ENCODE measurements around the gene ACP1. TPM values are rescaled to one million over a fixed set of nuclear protein-coding genes. Genes with fewer than 3 reads are reported as not detected.

ACP1 gene
- polyA plus RNA-seq, 2 of the 4 experiments (the other 2 are of a cell fraction): 204 to 338 TPM

DNA sequence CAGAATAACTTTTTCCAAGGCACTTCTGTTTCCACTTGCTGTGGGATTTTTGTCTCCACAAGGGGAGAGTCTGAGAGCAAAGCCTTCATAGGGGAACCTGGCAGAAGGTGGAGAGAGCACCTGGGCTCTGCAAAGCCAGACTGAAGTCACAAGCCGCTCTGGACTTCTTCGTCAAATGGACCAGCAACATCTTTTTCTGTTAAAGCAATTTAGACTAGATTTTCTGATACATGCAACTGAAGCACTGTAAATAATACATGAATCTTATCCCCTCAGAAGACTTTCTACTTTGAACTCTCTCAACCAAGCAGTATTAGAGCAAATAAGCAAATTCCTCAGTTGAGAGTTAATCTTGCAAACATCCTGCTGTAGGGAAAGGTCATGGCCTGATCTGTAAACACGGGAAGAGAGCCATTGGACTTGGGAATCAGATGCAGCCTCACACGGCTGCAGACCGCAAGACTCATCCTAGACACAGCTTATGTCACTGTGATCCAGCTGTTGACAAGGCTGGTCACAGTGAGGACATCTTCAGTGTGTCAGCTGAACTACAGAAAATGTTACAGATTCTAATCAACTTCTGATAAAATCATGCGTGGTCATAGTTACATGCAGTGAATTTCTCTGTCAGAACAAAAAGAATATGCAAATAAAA is 4.1 kb upstream of the ACP1 start:
- Histone ChIP-seq H3K4me2 (no peak overlapping the region), H3K9me3 (peaks cover 80% of the 10 kb centered on the region), H3K4me3 (no peak overlapping the region), H3K4me1 (peaks cover 5% of the 10 kb centered on the region; the same call in 2 of the 3 replicates), H3K27ac (no peak overlapping the region)
- ATAC-seq (no peak), FAIRE-seq (no peak), DNase-seq (ENCODE audit: low read depth in 1 of 2, low spot score in 1 of 2) (no peak)
- CTCF ChIA-PET: no interaction called here
- POLR2A ChIA-PET: no interaction called here
- TF ChIP-seq, protein P1, sequence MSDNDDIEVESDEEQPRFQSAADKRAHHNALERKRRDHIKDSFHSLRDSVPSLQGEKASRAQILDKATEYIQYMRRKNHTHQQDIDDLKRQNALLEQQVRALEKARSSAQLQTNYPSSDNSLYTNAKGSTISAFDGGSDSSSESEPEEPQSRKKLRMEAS (IDR thresholded peaks at IDR 0.05): no peak
- TF ChIP-seq FOXS1 (CRISPR knock-in tag; IDR thresholded peaks at IDR 0.05) (no peak), PHF8 (IDR thresholded peaks at IDR 0.05; ENCODE audit: borderline replicate concordance, low read depth) (no peak), ZC3H11A (IDR thresholded peaks at IDR 0.05) (no peak), JUN (IDR thresholded peaks at IDR 0.05) (no peak), FOSB (CRISPR knock-in tag; IDR thresholded peaks at IDR 0.05) (no peak), CHD4 (IDR thresholded peaks at IDR 0.05; ENCODE audit: borderline replicate concordance) (no peak), RARB (CRISPR knock-in tag; IDR thresholded peaks at IDR 0.05) (no peak), RCOR1 (IDR thresholded peaks at IDR 0.05; ENCODE audit: low read depth, low read length) (no peak), MYC (IDR thresholded peaks at IDR 0.05; ENCODE audit: borderline replicate concordance, low read length) (no peak), BHLHE40 (IDR thresholded peaks at IDR 0.05; ENCODE audit: low read depth, low read length) (no peak), NFE2L2 (conservative IDR thresholded peaks at IDR 0.05; ENCODE audit: low read length) (no peak), HEYL (CRISPR knock-in tag; IDR thresholded peaks at IDR 0.05) (no peak)
- TF ChIP-seq, protein P2, sequence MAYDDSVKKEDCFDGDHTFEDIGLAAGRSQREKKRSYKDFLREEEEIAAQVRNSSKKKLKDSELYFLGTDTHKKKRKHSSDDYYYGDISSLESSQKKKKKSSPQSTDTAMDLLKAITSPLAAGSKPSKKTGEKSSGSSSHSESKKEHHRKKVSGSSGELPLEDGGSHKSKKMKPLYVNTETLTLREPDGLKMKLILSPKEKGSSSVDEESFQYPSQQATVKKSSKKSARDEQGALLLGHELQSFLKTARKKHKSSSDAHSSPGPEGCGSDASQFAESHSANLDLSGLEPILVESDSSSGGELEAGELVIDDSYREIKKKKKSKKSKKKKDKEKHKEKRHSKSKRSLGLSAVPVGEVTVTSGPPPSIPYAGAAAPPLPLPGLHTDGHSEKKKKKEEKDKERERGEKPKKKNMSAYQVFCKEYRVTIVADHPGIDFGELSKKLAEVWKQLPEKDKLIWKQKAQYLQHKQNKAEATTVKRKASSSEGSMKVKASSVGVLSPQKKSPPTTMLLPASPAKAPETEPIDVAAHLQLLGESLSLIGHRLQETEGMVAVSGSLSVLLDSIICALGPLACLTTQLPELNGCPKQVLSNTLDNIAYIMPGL (CRISPR knock-in tag; IDR thresholded peaks at IDR 0.05; ENCODE audit: borderline replicate concordance): no peak
- 71% methylated on average over 6 of the region's 6 CpGs for WGBS (ENCODE audit: missing lambda C conversion rate)

DNA sequence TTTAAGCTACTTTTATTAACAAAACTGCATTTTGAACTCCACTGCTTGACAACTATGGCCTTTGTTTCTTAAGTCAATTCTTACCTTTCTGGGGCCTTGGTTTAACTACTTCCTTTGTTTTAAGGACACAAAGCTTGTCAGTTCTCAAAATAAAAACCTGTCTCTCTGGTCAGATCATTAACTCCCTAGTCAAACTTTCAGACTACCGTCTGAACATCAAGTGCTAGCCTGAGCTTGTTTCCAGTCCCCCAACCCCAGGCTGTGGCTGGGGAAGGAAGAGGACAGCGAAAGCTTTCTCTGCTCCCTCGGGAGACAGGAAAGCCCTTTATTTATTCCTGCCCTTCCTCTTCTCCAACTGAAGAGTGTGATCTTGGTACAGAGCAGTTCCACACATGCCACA is 2.6 kb upstream of the ACP1 start:
- Histone ChIP-seq H3K27ac (no peak overlapping the region), H3K4me1 (peaks cover 13% of the 10 kb centered on the region; the same call in 2 of the 3 replicates), H3K4me2 (no peak overlapping the region), H3K9me3 (peaks cover 65% of the 10 kb centered on the region), H3K4me3 (no peak overlapping the region)
- 85% methylated on average over 3 of the region's 3 CpGs for WGBS (ENCODE audit: missing lambda C conversion rate)
- POLR2A ChIA-PET: no interaction called here
- FAIRE-seq: no peak
- CTCF ChIA-PET: interaction anchor here (0.7 to 1.2 kb wide), 3 partner anchors 14 to 28 kb away, joined by 3 read pairs; no protein-coding TSS in a partner anchor
- no peak for ATAC-seq
- no peak for TF ChIP-seq GATA3 (IDR thresholded peaks at IDR 0.05; ENCODE audit: borderline replicate concordance)
- no peak for TF ChIP-seq ESRRA (IDR thresholded peaks at IDR 0.05; ENCODE audit: borderline replicate concordance, low read length)
- TF ChIP-seq, protein P3, sequence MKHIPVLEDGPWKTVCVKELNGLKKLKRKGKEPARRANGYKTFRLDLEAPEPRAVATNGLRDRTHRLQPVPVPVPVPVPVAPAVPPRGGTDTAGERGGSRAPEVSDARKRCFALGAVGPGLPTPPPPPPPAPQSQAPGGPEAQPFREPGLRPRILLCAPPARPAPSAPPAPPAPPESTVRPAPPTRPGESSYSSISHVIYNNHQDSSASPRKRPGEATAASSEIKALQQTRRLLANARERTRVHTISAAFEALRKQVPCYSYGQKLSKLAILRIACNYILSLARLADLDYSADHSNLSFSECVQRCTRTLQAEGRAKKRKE (CRISPR knock-in tag; IDR thresholded peaks at IDR 0.05; ENCODE audit: low read depth): no peak
- no peak for TF ChIP-seq NR3C1 (IDR thresholded peaks at IDR 0.05)
- TF ChIP-seq FOSB (CRISPR knock-in tag; IDR thresholded peaks at IDR 0.05): no peak
- no peak for TF ChIP-seq FOXS1 (CRISPR knock-in tag; IDR thresholded peaks at IDR 0.05)
- DNase-seq (ENCODE audit: low read depth in 1 of 2, low spot score in 1 of 2): no peak

DNA sequence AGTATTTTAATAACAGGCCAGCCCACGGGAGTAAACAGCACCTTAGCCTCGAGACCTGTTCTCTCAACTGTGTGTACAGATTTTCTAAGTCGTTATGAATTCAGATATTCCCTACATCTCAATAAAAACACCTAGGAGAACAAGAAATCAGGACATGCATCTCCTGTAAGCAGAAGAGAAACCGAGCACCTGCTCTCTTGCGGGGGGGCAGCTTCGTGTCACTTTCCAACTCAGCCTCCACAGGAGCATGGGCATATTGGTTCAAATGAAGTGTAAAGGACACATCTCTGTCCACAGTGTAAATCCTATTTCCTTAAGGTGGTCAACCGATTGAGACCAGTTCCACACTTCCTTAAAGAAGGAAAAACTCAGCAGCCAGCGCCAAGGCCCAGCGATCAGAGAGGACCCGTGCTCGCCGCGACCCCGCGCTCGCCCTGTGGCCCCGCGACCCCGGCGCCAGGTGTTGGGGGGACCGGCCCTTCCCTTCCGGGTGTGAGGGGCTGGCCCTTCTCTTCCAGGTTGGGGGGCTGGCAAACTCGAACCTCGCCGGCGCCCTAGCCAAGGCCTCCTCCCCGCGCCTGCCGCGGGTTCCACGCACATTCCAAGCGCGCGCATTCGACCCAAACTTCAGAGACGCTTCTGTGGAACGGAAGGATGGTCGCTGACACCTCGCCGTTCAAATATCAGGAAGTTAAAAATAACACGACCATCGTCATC is 1.6 kb upstream of the ACP1 start:
- 95% methylated on average over 42 of the region's 42 CpGs for WGBS (ENCODE audit: missing lambda C conversion rate)
- ATAC-seq: no peak
- Histone ChIP-seq H3K4me1 (peaks cover 13% of the 10 kb centered on the region; the same call in 2 of the 3 replicates), H3K4me3 (peak overlapping the region; percentile 73; the same call in 1 of the 3 replicates), H3K4me2 (peak overlapping the region; percentile 97; the same call in 2 of the 3 replicates), H3K27ac (no peak overlapping the region), H3K9me3 (peaks cover 54% of the 10 kb centered on the region)
- ChIA-PET POLR2A (no interaction called here), CTCF (no interaction called here)
- FAIRE-seq: no peak
- TF ChIP-seq FOXS1 (CRISPR knock-in tag; IDR thresholded peaks at IDR 0.05) (no peak), JUN (IDR thresholded peaks at IDR 0.05) (no peak)
- TF ChIP-seq, protein P1 (IDR thresholded peaks at IDR 0.05): no peak
- TF ChIP-seq, protein P4, sequence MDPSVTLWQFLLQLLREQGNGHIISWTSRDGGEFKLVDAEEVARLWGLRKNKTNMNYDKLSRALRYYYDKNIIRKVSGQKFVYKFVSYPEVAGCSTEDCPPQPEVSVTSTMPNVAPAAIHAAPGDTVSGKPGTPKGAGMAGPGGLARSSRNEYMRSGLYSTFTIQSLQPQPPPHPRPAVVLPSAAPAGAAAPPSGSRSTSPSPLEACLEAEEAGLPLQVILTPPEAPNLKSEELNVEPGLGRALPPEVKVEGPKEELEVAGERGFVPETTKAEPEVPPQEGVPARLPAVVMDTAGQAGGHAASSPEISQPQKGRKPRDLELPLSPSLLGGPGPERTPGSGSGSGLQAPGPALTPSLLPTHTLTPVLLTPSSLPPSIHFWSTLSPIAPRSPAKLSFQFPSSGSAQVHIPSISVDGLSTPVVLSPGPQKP (IDR thresholded peaks at IDR 0.05; ENCODE audit: low read depth, low read length): no peak
- no peak for DNase-seq (ENCODE audit: low read depth in 1 of 2, low spot score in 1 of 2)
